DOHH2 (cell line): ENCODE data around the gene HSFY2.
"Not testable (repeated sequence)": the region's sequence is repeated elsewhere in the genome, so short reads cannot be mapped to it uniquely, and the experiment has no call there.

Experiments used
- CTCF ChIP-seq: fragments of 200-600 bp; sonication (generic); IDR thresholded peaks from one replicate; pipeline ENCODE4 v1.5.1; 2014; ENCODE audit warnings: antibody characterized with exemption, mild to moderate bottlenecking, low read depth, low read length; ENCODE audit not compliant: poor library complexity, severe bottlenecking
- EZH2phosphoT487 ChIP-seq: fragments of 200-600 bp; sonication (generic); IDR thresholded peaks from 2 replicates; pipeline ENCODE4 v1.6.1; 2017; ENCODE audit warnings: borderline replicate concordance, mild to moderate bottlenecking, antibody characterized with exemption, low read length, moderate library complexity, mixed read lengths

- not testable (repeated sequence) for TF ChIP-seq CTCF, EZH2phosphoT487
Measured at GRCh38 chrY:18815751-18816150, 42.2 kb upstream of the HSFY2 start.
